IPS-NIHi7 (cell line): ENCODE results near the gene HOMER1.
A peak's percentile ranks its signal among the peaks of the same experiment; 100 is the strongest.

ENCODE experiments used
- DNase-seq: peaks from one replicate; pipeline ENCODE4 v3.0.0; 2012; ENCODE audit warnings: mixed read lengths; ENCODE audit errors: extremely low spot score

Gene HOMER1, protein sequence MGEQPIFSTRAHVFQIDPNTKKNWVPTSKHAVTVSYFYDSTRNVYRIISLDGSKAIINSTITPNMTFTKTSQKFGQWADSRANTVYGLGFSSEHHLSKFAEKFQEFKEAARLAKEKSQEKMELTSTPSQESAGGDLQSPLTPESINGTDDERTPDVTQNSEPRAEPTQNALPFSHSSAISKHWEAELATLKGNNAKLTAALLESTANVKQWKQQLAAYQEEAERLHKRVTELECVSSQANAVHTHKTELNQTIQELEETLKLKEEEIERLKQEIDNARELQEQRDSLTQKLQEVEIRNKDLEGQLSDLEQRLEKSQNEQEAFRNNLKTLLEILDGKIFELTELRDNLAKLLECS

DNA sequence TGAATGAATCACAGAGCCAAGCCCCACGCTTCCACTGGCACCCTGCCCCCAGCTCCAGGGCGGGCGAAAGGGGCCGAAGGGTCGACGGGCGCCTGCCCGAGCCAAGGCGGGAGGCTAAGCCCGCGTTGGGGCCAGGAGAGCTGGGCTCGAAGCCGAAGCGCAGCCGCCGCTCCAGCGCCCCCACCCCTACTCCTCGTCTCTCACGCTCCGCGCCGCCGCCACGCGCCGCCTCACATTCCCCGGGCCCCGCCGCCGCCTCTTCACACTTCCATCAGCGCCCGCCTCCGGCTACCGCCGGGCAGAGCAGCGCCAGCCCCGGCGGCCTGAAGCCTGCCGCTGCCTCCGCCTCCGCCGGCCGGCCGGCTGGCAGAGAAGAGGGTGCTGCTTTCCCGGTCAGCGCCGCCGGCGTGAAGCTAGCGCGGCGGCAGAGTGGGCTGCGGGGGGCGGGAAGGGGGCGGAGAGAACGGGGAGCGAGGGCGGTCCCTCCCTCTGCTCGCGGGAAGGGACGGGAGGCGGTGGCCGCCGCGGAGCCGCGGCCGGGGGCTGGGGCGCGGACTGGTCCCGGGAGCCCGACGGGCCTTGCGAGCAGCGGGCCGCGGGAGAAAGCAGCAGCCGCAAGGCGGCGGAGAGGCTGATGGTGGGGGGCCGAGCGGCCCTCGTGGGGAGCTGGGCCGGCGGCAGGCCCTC is at the start of gene HOMER1:
Gene HOMER1, minus strand, starts transcription at position 431 of the 687 bp plus-strand sequence. CDS start 1,360 bp downstream, outside the sequence.
- peak; percentile 80 for DNase-seq

DNA sequence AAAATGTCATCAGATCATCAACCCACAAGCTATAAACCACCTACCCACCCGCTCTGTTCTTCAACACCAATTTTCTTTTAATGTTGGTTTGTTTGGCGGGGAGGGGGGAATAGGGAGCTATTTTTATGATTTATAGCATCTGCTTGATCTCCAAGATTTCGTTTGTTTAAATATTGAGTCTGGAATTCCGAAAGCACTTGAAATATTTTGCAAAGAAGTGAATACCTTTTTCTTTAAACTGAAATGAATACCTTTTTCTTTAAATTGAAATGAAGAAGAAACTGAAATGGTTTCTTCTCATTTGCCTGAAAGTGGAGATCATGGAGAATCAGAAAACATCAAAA is 49.3 kb upstream of the HOMER1 start:
- DNase-seq: no peak

- no peak for DNase-seq
These were observed 48.7 kb upstream of the HOMER1 start for GRCh38 chr5:79562351-79563246.

GRCh38 chr5:79561525-79561893 is 47.6 kb upstream of the HOMER1 start:
- DNase-seq: no peak

DNA sequence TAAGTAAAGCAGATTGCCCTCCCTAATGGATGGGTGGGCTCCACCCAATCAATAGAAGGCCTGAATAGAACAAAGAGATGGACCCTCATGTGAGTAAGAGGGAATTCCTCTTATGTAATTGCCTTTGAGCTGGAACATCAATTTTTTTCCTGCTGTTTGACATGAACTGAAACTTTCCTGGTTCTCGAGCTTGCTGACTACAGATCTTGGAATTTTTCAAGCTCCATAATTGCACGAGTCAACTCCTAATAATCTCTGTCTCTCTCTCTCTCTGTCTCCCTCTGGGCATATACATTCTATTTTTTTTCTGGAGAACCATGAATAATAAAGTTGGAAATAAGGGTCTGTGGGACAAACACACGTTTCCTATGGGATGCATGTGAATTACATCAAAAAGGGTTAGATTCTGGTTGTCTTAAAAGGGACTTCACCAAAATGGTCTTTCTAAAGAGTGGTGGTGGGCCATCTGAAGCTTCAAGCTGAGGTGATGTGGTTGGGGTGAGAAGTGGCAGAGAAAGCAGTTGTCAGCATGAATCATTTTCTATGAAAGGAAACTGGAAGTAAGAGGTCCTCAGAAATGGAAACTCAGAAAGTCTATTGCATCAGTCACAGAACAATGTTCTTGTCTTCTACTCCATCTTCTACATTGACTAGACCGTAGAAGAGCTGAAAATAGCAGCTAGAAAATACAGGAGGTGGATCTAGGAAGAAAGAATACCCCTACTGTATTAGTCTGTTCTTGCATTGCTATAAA is 47.0 kb upstream of the HOMER1 start:
- no peak for DNase-seq

DNA sequence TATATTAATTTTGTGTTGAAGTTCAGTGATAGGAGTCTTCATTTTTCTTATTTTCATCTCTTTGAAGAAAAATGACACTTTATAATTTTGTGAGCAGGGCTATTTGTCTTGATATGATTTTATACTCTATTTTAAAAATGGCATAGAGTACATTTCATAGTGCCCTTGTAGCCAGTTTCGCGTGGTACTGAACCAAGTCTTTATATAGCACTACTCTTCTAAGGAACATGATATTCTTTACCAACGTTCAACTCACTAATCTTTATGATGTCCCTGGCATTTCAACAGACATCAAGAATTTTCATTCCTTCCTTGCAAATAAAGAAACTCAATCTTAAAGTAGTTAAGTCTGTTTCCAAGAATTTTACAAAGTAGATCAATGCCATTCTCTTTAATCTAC is 41.5 kb upstream of the HOMER1 start:
- DNase-seq: no peak

- DNase-seq: no peak
These were observed 39.0 kb upstream of the HOMER1 start for GRCh38 chr5:79552984-79553383.

DNA sequence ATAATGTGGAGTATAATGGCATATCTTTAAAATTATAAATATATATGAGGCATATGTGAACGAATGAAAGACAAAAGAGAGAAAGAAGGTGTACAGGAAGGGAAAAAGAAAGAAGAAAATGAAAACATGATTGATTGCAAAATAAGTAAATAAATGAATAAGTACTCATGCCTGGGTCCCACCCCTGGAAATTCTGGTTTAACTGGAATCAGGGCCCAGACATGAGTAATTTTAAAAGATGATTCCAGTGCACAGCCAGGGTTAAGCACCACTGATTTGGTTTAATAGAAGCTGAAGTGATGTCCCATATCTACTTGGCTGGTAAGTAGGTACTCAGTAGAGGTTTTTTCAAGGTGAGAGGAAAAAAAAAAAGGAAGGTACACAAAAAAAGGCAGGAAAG is 34.0 kb upstream of the HOMER1 start:
- no peak for DNase-seq

DNA sequence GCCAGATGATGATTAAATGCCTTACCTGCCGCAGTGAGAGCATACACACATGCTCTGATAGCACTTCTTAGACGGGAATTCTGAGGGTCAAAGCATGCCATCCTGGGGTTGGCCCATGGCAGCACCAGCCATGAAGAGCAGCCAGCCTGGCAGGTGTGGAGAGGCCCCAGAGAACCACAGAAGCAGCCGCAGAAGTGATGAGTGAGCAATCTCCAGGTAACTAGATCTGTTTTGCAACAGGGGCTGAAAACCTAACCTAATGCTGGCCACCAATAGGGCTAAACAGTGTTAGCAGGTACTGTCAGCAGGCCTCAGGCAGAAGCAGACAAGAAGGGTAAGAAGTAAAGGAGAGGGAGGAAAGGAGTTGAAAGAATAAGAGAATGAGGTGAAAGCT is 33.5 kb upstream of the HOMER1 start:
- peak; percentile 21 for DNase-seq

- DNase-seq: no peak
These were observed 33.0 kb upstream of the HOMER1 start for GRCh38 chr5:79546782-79547428.

- DNase-seq: no peak
These were observed 30.2 kb upstream of the HOMER1 start for GRCh38 chr5:79544131-79544530.

DNA sequence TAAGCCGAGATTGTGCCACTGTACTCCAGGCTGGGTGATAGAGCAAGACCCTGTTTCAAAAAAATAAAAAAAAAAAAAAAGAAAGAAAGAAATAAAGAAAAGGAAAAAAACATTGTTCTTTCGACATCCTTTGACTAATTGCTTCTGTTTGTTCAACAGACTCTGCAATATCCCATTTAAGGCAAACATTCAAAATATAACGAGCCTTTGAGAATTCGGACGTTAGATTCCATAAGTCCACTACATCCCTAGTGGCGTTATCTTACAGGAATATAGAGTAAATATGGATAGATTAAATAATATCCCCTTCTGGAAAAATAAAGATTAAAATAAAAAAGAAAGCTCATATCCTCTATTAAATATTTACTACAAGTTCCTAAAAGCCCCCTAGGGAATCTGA is 27.0 kb upstream of the HOMER1 start:
- DNase-seq: no peak

DNA sequence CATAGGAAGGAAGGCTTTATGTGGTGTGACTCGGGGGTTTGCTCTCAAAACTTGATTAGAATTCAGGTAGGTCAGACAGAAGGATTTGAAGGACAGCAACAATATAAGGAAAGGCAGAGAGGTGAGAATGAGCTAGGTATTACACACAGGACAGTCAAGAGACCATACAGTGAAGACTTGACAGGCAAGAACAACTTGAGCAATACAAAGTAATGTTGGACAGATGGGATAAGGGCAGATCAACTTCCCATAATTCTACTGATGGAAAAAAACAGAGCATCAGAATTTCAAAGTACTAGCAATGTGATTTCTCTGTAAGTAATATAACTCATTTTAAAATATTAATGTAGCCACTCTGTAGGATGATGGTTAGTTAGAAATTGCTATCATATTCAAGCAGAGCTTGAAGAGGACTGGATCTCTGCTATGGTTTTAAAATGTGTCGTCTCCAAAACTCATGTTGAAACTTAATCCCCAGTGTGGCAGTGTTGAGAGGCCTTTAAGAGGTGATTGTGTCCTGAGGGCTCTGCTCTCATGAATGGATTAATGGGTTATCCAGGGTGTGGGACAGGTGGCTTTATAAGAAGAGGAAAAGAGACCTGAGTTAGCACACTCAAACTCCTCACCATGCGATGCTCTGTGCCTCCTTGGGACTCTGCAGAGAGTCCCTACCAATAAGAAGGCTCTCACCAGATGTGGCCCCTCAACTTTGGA is 22.4 kb upstream of the HOMER1 start:
- DNase-seq: no peak

- no peak for DNase-seq
These were observed 21.7 kb upstream of the HOMER1 start for GRCh38 chr5:79535477-79536192.

GRCh38 chr5:79529110-79529509 is 15.2 kb upstream of the HOMER1 start:
- no peak for DNase-seq

- DNase-seq: no peak
These were observed 13.5 kb upstream of the HOMER1 start for GRCh38 chr5:79527431-79527830.

- DNase-seq: no peak
These were observed 13.0 kb upstream of the HOMER1 start for GRCh38 chr5:79526928-79527327.

- no peak for DNase-seq
These were observed 12.6 kb upstream of the HOMER1 start for GRCh38 chr5:79526493-79526892.

DNA sequence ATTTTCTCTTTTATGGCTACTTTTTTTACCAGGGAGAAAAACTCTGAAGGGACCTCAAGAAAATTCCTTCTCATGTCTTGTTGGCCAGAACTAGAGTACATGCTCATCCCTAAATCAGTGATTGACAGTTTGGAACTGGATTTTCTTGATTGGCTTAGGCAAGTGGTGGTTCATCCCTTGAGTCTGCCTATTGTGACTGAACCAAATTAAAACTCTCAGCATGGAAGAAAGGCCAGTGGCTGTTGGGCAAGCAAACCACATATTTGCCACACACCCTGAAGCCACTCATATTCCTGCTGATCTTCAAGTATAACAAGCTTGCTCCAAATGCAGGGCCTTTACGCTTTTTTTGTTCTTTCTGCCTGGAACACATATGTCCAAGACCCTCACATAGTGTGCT is 7.2 kb upstream of the HOMER1 start:
- no peak for DNase-seq

- no peak for DNase-seq
These were observed 4.8 kb upstream of the HOMER1 start for GRCh38 chr5:79518718-79519117.
